Measurements from ENCODE around the gene SCTR.

The SCTR gene

GRCh38 chr2:119548516-119549120 is 24.3 kb upstream of the SCTR start:
- no peak for DNase-seq (ENCODE audit: low spot score)
- Histone ChIP-seq H3K23ac (ENCODE audit: low read depth, low read length, poor library complexity) (no peak overlapping the region), H3K79me1 (ENCODE audit: low read depth, low read length) (no peaks in the 10 kb centered on the region), H3K27me3 (ENCODE audit: control insufficient read depth in 3 of 3, insufficient read depth in 3 of 3, low read depth in 1 of 3, low read length in 3 of 3) (no peaks in the 10 kb centered on the region), H2AK5ac (ENCODE audit: low read depth, low read length) (no peak overlapping the region), H3K4me1 (ENCODE audit: control insufficient read depth in 2 of 2, insufficient read depth in 1 of 2, low read depth in 1 of 2, low read length in 2 of 2) (peaks cover 10 to 16% of the 10 kb centered on the region in 2 donors), H3K27ac (replicated peaks; ENCODE audit: low read length) (no peak overlapping the region), H3K9ac (ENCODE audit: low read depth, low read length, poor library complexity) (no peak overlapping the region), H3K9me3 (replicated peaks in 1 of 2; ENCODE audit: control insufficient read depth in 2 of 2, insufficient read depth in 1 of 2, low read depth in 1 of 2, low read length in 2 of 2) (no peaks in the 10 kb centered on the region), H2AFZ (ENCODE audit: low read length) (no peak overlapping the region), H4K91ac (ENCODE audit: low read depth, low read length, poor library complexity) (no peak overlapping the region), H3K4me2 (ENCODE audit: insufficient read depth, low read length, poor library complexity, severe bottlenecking) (no peak overlapping the region), H3K14ac (ENCODE audit: low read length) (no peak overlapping the region), H3K4me3 (ENCODE audit: low read length in 2 of 2) (no peak overlapping the region), H2BK12ac (ENCODE audit: low read length) (no peak overlapping the region), H2BK120ac (ENCODE audit: low read depth, low read length) (no peak overlapping the region), H3K18ac (ENCODE audit: low read length) (no peak overlapping the region), H4K8ac (ENCODE audit: low read depth, low read length) (no peak overlapping the region), H3K36me3 (replicated peaks in 1 of 2; ENCODE audit: control insufficient read depth in 2 of 2, insufficient read depth in 2 of 2, low read length in 2 of 2) (peaks cover 1 to 67% of the 10 kb centered on the region in 2 donors), H2BK5ac (ENCODE audit: low read length) (no peak overlapping the region), H3K4ac (ENCODE audit: low read length) (no peak overlapping the region), H2BK15ac (ENCODE audit: low read length) (no peak overlapping the region)
- no CpG with 5 or more reads among the region's 2 CpGs for WGBS, 2 donors (ENCODE audit: extremely low coverage in 2 of 2, insufficient read length in 2 of 2, insufficient replicate concordance in 1 of 2)

GRCh38 chr2:119546447-119546767 is 22.1 kb upstream of the SCTR start:
- no peaks in the 10 kb centered on the region for H3K27me3 ChIP-seq (ENCODE audit: control insufficient read depth in 3 of 3, insufficient read depth in 3 of 3, low read depth in 1 of 3, low read length in 3 of 3)
- H2BK15ac ChIP-seq (ENCODE audit: low read length), result no peak overlapping the region
- H3K4me1 ChIP-seq (ENCODE audit: control insufficient read depth in 2 of 2, insufficient read depth in 1 of 2, low read depth in 1 of 2, low read length in 2 of 2), result peaks cover 10 to 22% of the 10 kb centered on the region in 2 donors
- no peak overlapping the region for H2BK120ac ChIP-seq (ENCODE audit: low read depth, low read length)
- WGBS, 2 donors (ENCODE audit: extremely low coverage in 2 of 2, insufficient read length in 2 of 2, insufficient replicate concordance in 1 of 2), result no CpG with 5 or more reads among the region's 1 CpG
- H2AFZ ChIP-seq (ENCODE audit: low read length), result no peak overlapping the region
- H2BK12ac ChIP-seq (ENCODE audit: low read length), result no peak overlapping the region
- no peak overlapping the region for H3K4me3 ChIP-seq (ENCODE audit: low read length in 2 of 2)
- no peak for DNase-seq (ENCODE audit: low spot score)
- H4K91ac ChIP-seq (ENCODE audit: low read depth, low read length, poor library complexity), result no peak overlapping the region
- H3K14ac ChIP-seq (ENCODE audit: low read length), result no peak overlapping the region
- H3K4ac ChIP-seq (ENCODE audit: low read length), result no peak overlapping the region
- no peak overlapping the region for H4K8ac ChIP-seq (ENCODE audit: low read depth, low read length)
- H2BK5ac ChIP-seq (ENCODE audit: low read length), result no peak overlapping the region
- no peak overlapping the region for H3K9ac ChIP-seq (ENCODE audit: low read depth, low read length, poor library complexity)
- H2AK5ac ChIP-seq (ENCODE audit: low read depth, low read length), result no peak overlapping the region
- H3K18ac ChIP-seq (ENCODE audit: low read length), result no peak overlapping the region
- H3K9me3 ChIP-seq (replicated peaks in 1 of 2; ENCODE audit: control insufficient read depth in 2 of 2, insufficient read depth in 1 of 2, low read depth in 1 of 2, low read length in 2 of 2), result no peaks in the 10 kb centered on the region
- no peak overlapping the region for H3K23ac ChIP-seq (ENCODE audit: low read depth, low read length, poor library complexity)
- H3K36me3 ChIP-seq (replicated peaks in 1 of 2; ENCODE audit: control insufficient read depth in 2 of 2, insufficient read depth in 2 of 2, low read length in 2 of 2), result peaks cover 1 to 53% of the 10 kb centered on the region in 2 donors
- H3K4me2 ChIP-seq (ENCODE audit: insufficient read depth, low read length, poor library complexity, severe bottlenecking), result no peak overlapping the region
- H3K27ac ChIP-seq (replicated peaks; ENCODE audit: low read length), result no peak overlapping the region
- no peaks in the 10 kb centered on the region for H3K79me1 ChIP-seq (ENCODE audit: low read depth, low read length)

- H3K79me1 ChIP-seq (ENCODE audit: low read depth, low read length), result no peaks in the 10 kb centered on the region
- no peak overlapping the region for H2BK5ac ChIP-seq (ENCODE audit: low read length)
- no peak overlapping the region for H3K18ac ChIP-seq (ENCODE audit: low read length)
- H3K36me3 ChIP-seq (replicated peaks in 1 of 2; ENCODE audit: control insufficient read depth in 2 of 2, insufficient read depth in 2 of 2, low read length in 2 of 2), result peaks cover 1 to 48% of the 10 kb centered on the region in 2 donors
- H4K91ac ChIP-seq (ENCODE audit: low read depth, low read length, poor library complexity), result no peak overlapping the region
- H3K9ac ChIP-seq (ENCODE audit: low read depth, low read length, poor library complexity), result no peak overlapping the region
- no peak overlapping the region for H3K23ac ChIP-seq (ENCODE audit: low read depth, low read length, poor library complexity)
- H2AK5ac ChIP-seq (ENCODE audit: low read depth, low read length), result no peak overlapping the region
- H3K4me3 ChIP-seq (ENCODE audit: low read length in 2 of 2), result no peak overlapping the region
- WGBS, 2 donors (ENCODE audit: extremely low coverage in 2 of 2, insufficient read length in 2 of 2, insufficient replicate concordance in 1 of 2), result no CpG with 5 or more reads among the region's 6 CpGs
- H3K27me3 ChIP-seq (ENCODE audit: control insufficient read depth in 3 of 3, insufficient read depth in 3 of 3, low read depth in 1 of 3, low read length in 3 of 3), result no peaks in the 10 kb centered on the region
- no peak overlapping the region for H2AFZ ChIP-seq (ENCODE audit: low read length)
- H3K27ac ChIP-seq (replicated peaks; ENCODE audit: low read length), result no peak overlapping the region
- H4K8ac ChIP-seq (ENCODE audit: low read depth, low read length), result no peak overlapping the region
- no peak overlapping the region for H2BK120ac ChIP-seq (ENCODE audit: low read depth, low read length)
- no peaks in the 10 kb centered on the region for H3K9me3 ChIP-seq (replicated peaks in 1 of 2; ENCODE audit: control insufficient read depth in 2 of 2, insufficient read depth in 1 of 2, low read depth in 1 of 2, low read length in 2 of 2)
- H3K14ac ChIP-seq (ENCODE audit: low read length), result no peak overlapping the region
- no peak overlapping the region for H3K4me2 ChIP-seq (ENCODE audit: insufficient read depth, low read length, poor library complexity, severe bottlenecking)
- no peak overlapping the region for H3K4ac ChIP-seq (ENCODE audit: low read length)
- H2BK15ac ChIP-seq (ENCODE audit: low read length), result no peak overlapping the region
- DNase-seq (ENCODE audit: low spot score), result no peak
- peaks cover 10 to 22% of the 10 kb centered on the region in 2 donors for H3K4me1 ChIP-seq (ENCODE audit: control insufficient read depth in 2 of 2, insufficient read depth in 1 of 2, low read depth in 1 of 2, low read length in 2 of 2)
- no peak overlapping the region for H2BK12ac ChIP-seq (ENCODE audit: low read length)
Observed at GRCh38 chr2:119545754-119546446, 21.6 kb upstream of the SCTR start.

- DNase-seq (ENCODE audit: low spot score), result no peak
- WGBS, 2 donors (ENCODE audit: extremely low coverage in 2 of 2, insufficient read length in 2 of 2, insufficient replicate concordance in 1 of 2), result no CpG with 5 or more reads among the region's 11 CpGs
- H3K9ac ChIP-seq (ENCODE audit: low read depth, low read length, poor library complexity), result peak overlapping the region; percentile 91
- H3K18ac ChIP-seq (ENCODE audit: low read length), result peak overlapping the region; percentile 88
- H2AK5ac ChIP-seq (ENCODE audit: low read depth, low read length), result no peak overlapping the region
- H3K4me1 ChIP-seq (ENCODE audit: control insufficient read depth in 2 of 2, insufficient read depth in 1 of 2, low read depth in 1 of 2, low read length in 2 of 2), result peaks cover 10 to 22% of the 10 kb centered on the region in 2 donors
- H2BK15ac ChIP-seq (ENCODE audit: low read length), result peak overlapping the region; percentile 43
- peak overlapping the region; percentile 86 for H3K14ac ChIP-seq (ENCODE audit: low read length)
- peaks cover 1 to 40% of the 10 kb centered on the region in 2 donors for H3K36me3 ChIP-seq (replicated peaks in 1 of 2; ENCODE audit: control insufficient read depth in 2 of 2, insufficient read depth in 2 of 2, low read length in 2 of 2)
- peak overlapping the region; percentile 81 for H3K4me2 ChIP-seq (ENCODE audit: insufficient read depth, low read length, poor library complexity, severe bottlenecking)
- H4K91ac ChIP-seq (ENCODE audit: low read depth, low read length, poor library complexity), result no peak overlapping the region
- peak overlapping the region; percentile 89 for H2AFZ ChIP-seq (ENCODE audit: low read length)
- H3K4me3 ChIP-seq (ENCODE audit: low read length in 2 of 2), result peak overlapping the region; percentile 69 to 82
- H2BK120ac ChIP-seq (ENCODE audit: low read depth, low read length), result no peak overlapping the region
- no peaks in the 10 kb centered on the region for H3K79me1 ChIP-seq (ENCODE audit: low read depth, low read length)
- no peak overlapping the region for H2BK5ac ChIP-seq (ENCODE audit: low read length)
- H3K23ac ChIP-seq (ENCODE audit: low read depth, low read length, poor library complexity), result peak overlapping the region; percentile 78
- H4K8ac ChIP-seq (ENCODE audit: low read depth, low read length), result no peak overlapping the region
- no peaks in the 10 kb centered on the region for H3K27me3 ChIP-seq (ENCODE audit: control insufficient read depth in 3 of 3, insufficient read depth in 3 of 3, low read depth in 1 of 3, low read length in 3 of 3)
- peak overlapping the region; percentile 53 for H2BK12ac ChIP-seq (ENCODE audit: low read length)
- H3K9me3 ChIP-seq (replicated peaks in 1 of 2; ENCODE audit: control insufficient read depth in 2 of 2, insufficient read depth in 1 of 2, low read depth in 1 of 2, low read length in 2 of 2), result peaks cover 0 to 2% of the 10 kb centered on the region in 2 donors
- H3K27ac ChIP-seq (replicated peaks; ENCODE audit: low read length), result peak overlapping the region; percentile 57
- H3K4ac ChIP-seq (ENCODE audit: low read length), result no peak overlapping the region
Observed at GRCh38 chr2:119544939-119545475, 20.7 kb upstream of the SCTR start.

Measured in neuronal stem cell (in vitro differentiated cells).